ENCODE data around the gene FAM180A.

GRCh38 chr7:135716677-135717238 lies 31.9 kb downstream of the FAM180A start:
- no peak for TF ChIP-seq ZNF274 (IDR thresholded peaks at IDR 0.05; ENCODE audit: low read depth, low read length)
- no peak for TF ChIP-seq SUZ12 (IDR thresholded peaks at IDR 0.05; ENCODE audit: extremely low read depth, insufficient read depth, insufficient read length)
